ENCODE data around the gene GSK3A. TPM values are rescaled to one million over a fixed set of nuclear protein-coding genes. Genes with fewer than 3 reads are reported as not detected.

The GSK3A gene
- total and polyA plus RNA-seq, 2 donors = 12.7 to 31.4 TPM

DNA sequence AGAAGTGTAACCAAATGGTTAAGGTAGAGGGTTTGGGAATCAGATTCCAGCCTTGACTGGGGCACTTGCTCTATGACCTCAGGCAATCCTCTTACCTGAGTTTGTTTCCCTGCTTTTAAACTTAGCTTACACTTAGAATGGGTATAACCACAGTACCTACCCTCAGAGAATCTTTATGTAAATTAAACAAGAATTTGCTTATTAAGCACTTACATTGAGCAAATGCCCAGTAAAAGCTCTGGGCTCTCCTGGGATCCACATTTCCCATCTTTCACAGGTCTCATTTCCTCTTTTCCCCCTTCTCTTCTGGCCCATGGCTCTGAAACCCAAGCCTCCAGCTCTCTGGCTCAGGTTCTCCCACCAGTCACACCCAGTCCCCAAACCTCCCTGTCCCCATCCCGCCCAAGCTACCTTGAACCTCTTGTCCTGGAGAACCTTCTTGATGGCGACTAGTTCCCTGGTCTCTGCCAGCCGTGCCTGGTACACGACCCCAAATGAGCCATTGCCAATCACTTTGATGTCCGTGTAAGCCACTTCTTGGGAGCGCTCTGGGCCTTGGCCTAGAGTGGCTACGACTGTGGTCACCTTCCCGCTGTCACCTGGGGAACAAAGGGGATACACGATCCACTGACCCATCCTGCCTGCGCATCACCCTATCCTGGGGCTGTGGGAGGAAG, 2.7 kb downstream of the GSK3A start:
- Histone ChIP-seq H3K27me3 (ENCODE audit: control insufficient read depth in 2 of 2, insufficient read depth in 1 of 2, low read length in 1 of 2) (no peaks in the 10 kb centered on the region), H3K27ac (ENCODE audit: low read depth in 1 of 2, low read length in 1 of 2) (no peak overlapping the region), H3K36me3 (ENCODE audit: control insufficient read depth in 2 of 2, insufficient read depth in 2 of 2, low read length in 1 of 2) (peaks cover 32 to 41% of the 10 kb centered on the region in 2 donors), H3K9me3 (ENCODE audit: control insufficient read depth in 2 of 2, insufficient read depth in 1 of 2, low read length in 1 of 2) (no peaks in the 10 kb centered on the region), H3K4me1 (ENCODE audit: control insufficient read depth in 2 of 2, insufficient read depth in 2 of 2, low read length in 2 of 2) (peaks cover 12 to 30% of the 10 kb centered on the region in 2 donors), H3K4me3 (ENCODE audit: low read length in 2 of 2) (no peak overlapping the region)
- 98% methylated on average over 10 of the region's 10 CpGs for WGBS
- no peak for DNase-seq (ENCODE audit: low read depth in 6 of 9, low spot score in 9 of 9)

DNA sequence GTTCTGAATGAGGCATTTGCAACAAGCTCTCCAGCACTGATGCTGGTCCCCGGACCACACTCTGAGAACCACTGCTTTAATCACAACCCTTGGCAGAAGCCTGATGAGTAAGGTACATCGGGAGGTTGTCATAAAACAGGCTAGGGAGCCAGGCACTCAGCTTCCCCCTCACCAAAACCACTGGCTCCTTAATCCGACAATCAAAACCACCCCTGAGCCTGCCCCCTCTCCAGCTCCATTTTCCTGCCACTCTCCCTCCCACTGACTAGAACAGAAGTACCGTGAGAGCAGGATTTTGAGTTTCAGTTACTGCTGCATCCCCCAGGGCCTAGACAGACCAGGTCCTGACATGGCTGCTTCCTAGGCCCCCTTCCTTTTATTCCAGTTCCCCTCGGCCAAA, 7.2 kb downstream of the GSK3A start:
- WGBS = over 99% methylated on average over 5 of the region's 5 CpGs
- Histone ChIP-seq H3K27me3 (ENCODE audit: control insufficient read depth in 2 of 2, insufficient read depth in 1 of 2, low read length in 1 of 2) (no peaks in the 10 kb centered on the region), H3K4me1 (ENCODE audit: control insufficient read depth in 2 of 2, insufficient read depth in 2 of 2, low read length in 2 of 2) (no peaks in the 10 kb centered on the region), H3K36me3 (ENCODE audit: control insufficient read depth in 2 of 2, insufficient read depth in 2 of 2, low read length in 1 of 2) (peaks cover 76 to 80% of the 10 kb centered on the region in 2 donors), H3K9me3 (ENCODE audit: control insufficient read depth in 2 of 2, insufficient read depth in 1 of 2, low read length in 1 of 2) (no peaks in the 10 kb centered on the region), H3K4me3 (ENCODE audit: low read length in 2 of 2) (no peak overlapping the region), H3K27ac (ENCODE audit: low read depth in 1 of 2, low read length in 1 of 2) (peak overlapping the region in 1 of 2 donors; percentile 11)
- DNase-seq (ENCODE audit: low read depth in 6 of 9, low spot score in 9 of 9) = no peak

DNA sequence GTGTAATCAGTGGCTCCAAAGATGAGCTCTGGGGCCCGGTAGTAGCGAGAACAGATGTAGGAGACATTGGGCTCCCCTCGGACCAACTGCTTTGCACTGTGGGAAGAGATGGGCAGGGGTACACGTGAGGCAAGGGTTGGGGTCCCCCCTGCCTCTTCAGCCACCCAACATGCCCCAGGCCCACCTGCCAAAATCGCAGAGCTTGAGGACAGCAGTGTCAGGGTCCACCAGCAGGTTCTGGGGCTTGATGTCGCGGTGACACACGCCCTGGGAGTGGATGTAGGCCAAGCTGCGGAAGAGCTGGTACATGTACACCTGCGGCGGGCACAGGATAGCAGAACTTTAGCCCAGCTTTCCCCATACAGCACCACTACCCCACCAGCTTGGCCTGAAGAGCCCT, 8.0 kb downstream of the GSK3A start:
- Histone ChIP-seq H3K9me3 (ENCODE audit: control insufficient read depth in 2 of 2, insufficient read depth in 1 of 2, low read length in 1 of 2) (no peaks in the 10 kb centered on the region), H3K4me3 (ENCODE audit: low read length in 2 of 2) (no peak overlapping the region), H3K36me3 (ENCODE audit: control insufficient read depth in 2 of 2, insufficient read depth in 2 of 2, low read length in 1 of 2) (peaks cover 80 to 81% of the 10 kb centered on the region in 2 donors), H3K4me1 (ENCODE audit: control insufficient read depth in 2 of 2, insufficient read depth in 2 of 2, low read length in 2 of 2) (no peaks in the 10 kb centered on the region), H3K27me3 (ENCODE audit: control insufficient read depth in 2 of 2, insufficient read depth in 1 of 2, low read length in 1 of 2) (no peaks in the 10 kb centered on the region), H3K27ac (ENCODE audit: low read depth in 1 of 2, low read length in 1 of 2) (no peak overlapping the region)
- WGBS = 99% methylated on average over 11 of the region's 11 CpGs
- DNase-seq (ENCODE audit: low read depth in 6 of 9, low spot score in 9 of 9) = no peak

DNA sequence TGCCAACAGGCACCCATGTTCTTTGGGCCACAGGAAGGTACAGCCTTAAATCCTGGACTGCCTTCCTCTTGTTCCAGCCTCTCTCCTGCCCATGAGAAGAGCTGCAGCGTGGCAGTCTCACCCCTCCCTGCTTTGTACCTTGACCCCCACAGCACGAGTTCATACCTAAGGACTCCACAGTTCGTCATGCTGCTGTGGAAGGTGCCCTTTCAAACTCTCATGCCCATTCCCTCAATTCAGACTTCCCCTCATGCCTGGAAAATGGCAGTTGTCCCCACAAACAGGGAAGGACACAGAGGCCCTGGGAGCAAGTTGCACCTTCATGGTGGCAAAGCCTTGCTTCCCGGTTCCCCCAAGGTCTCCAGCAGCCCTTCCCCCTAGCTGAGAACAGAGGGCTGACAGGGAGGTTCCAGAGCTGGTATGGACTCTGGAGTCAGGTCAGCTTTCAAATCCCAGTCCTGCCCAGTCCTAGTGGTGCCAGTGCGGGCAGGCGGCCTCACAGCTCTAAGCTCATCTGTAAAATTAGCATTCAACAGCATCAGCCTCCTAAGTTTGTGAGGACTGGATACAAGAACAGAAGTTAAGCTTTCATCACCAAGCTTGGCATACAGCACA, 8.6 kb downstream of the GSK3A start:
- Histone ChIP-seq H3K27ac (ENCODE audit: low read depth in 1 of 2, low read length in 1 of 2) (no peak overlapping the region), H3K4me1 (ENCODE audit: control insufficient read depth in 2 of 2, insufficient read depth in 2 of 2, low read length in 2 of 2) (no peaks in the 10 kb centered on the region), H3K9me3 (ENCODE audit: control insufficient read depth in 2 of 2, insufficient read depth in 1 of 2, low read length in 1 of 2) (no peaks in the 10 kb centered on the region), H3K27me3 (ENCODE audit: control insufficient read depth in 2 of 2, insufficient read depth in 1 of 2, low read length in 1 of 2) (no peaks in the 10 kb centered on the region), H3K36me3 (ENCODE audit: control insufficient read depth in 2 of 2, insufficient read depth in 2 of 2, low read length in 1 of 2) (peaks cover 78 to 81% of the 10 kb centered on the region in 2 donors), H3K4me3 (ENCODE audit: low read length in 2 of 2) (no peak overlapping the region)
- no peak for DNase-seq (ENCODE audit: low read depth in 6 of 9, low spot score in 9 of 9)
- WGBS = 97% methylated on average over 6 of the region's 6 CpGs

DNA sequence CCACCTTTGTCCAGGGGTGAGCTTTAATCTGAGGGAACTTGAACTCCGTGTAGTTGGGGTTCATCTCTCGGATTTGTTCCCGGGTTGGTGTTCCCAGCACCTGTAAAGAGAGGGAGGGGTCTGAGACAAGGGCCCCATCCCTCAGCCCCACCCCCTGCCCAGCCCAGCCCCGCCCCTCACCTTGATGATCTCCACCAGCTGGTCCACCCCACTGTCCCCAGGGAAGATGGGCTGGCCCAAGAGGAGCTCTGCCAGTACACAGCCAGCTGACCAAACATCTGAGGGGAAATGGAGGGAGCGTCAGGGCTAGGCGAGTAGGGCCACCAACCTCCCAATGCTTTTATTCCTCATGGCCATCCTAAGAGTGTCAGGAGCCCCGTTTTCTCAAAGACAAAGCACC, 9.3 kb downstream of the GSK3A start:
- Histone ChIP-seq H3K4me1 (ENCODE audit: control insufficient read depth in 2 of 2, insufficient read depth in 2 of 2, low read length in 2 of 2) (no peaks in the 10 kb centered on the region), H3K9me3 (ENCODE audit: control insufficient read depth in 2 of 2, insufficient read depth in 1 of 2, low read length in 1 of 2) (no peaks in the 10 kb centered on the region), H3K36me3 (ENCODE audit: control insufficient read depth in 2 of 2, insufficient read depth in 2 of 2, low read length in 1 of 2) (peaks cover 83 to 84% of the 10 kb centered on the region in 2 donors), H3K4me3 (ENCODE audit: low read length in 2 of 2) (no peak overlapping the region), H3K27ac (ENCODE audit: low read depth in 1 of 2, low read length in 1 of 2) (no peak overlapping the region), H3K27me3 (ENCODE audit: control insufficient read depth in 2 of 2, insufficient read depth in 1 of 2, low read length in 1 of 2) (no peaks in the 10 kb centered on the region)
- no peak for DNase-seq (ENCODE audit: low read depth in 6 of 9, low spot score in 9 of 9)
- over 99% methylated on average over 7 of the region's 7 CpGs for WGBS

DNA sequence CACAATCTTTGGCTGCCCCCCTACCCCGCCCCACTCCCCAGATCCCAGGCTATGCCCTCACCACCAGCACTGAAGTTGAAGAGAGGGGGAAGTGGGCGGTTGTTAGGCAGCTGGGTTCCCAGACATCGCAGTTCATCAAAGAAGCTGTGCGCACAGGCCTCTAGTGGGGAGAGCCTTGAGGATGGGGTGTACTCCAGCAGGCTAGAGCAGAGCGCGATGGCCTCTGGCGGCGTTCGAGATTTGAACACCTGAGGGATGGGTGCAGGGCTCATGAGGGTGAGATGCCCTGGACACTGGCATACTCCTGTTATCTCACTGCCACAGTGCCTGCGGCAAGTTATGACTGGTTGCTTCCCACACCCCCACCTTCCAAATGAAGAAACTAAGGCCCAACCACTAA, 10.0 kb downstream of the GSK3A start:
- H3K27me3 ChIP-seq (ENCODE audit: control insufficient read depth in 2 of 2, insufficient read depth in 1 of 2, low read length in 1 of 2) = no peaks in the 10 kb centered on the region
- H3K27ac ChIP-seq (ENCODE audit: low read depth in 1 of 2, low read length in 1 of 2) = no peak overlapping the region
- peaks cover 87 to 89% of the 10 kb centered on the region in 2 donors for H3K36me3 ChIP-seq (ENCODE audit: control insufficient read depth in 2 of 2, insufficient read depth in 2 of 2, low read length in 1 of 2)
- no peaks in the 10 kb centered on the region for H3K4me1 ChIP-seq (ENCODE audit: control insufficient read depth in 2 of 2, insufficient read depth in 2 of 2, low read length in 2 of 2)
- H3K4me3 ChIP-seq (ENCODE audit: low read length in 2 of 2) = no peak overlapping the region
- no peaks in the 10 kb centered on the region for H3K9me3 ChIP-seq (ENCODE audit: control insufficient read depth in 2 of 2, insufficient read depth in 1 of 2, low read length in 1 of 2)
- WGBS = 95% methylated on average over 10 of the region's 10 CpGs
- no peak for DNase-seq (ENCODE audit: low read depth in 6 of 9, low spot score in 9 of 9)

DNA sequence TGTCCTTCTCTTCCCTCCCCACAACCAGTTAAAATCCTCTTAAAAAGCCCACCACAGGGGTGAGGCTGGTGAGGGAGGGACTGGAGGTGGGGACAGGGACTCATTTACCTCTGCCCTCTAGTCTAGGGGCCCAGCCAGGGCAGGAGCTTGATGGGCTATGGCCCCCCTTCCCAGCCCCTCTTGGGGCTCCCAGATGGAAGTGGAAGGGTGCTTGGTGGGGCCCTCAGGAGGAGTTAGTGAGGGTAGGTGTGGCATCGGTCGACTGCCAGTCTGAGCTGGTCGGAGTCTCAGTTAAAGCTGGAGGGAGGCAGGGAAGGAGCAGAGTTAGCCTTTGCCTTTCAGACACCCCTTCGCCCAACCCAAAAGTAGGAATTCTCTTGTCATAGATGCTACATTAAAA, 11.8 kb downstream of the GSK3A start:
- Histone ChIP-seq H3K27ac (ENCODE audit: low read depth in 1 of 2, low read length in 1 of 2) (no peak overlapping the region), H3K4me3 (ENCODE audit: low read length in 2 of 2) (no peak overlapping the region), H3K9me3 (ENCODE audit: control insufficient read depth in 2 of 2, insufficient read depth in 1 of 2, low read length in 1 of 2) (no peaks in the 10 kb centered on the region), H3K27me3 (ENCODE audit: control insufficient read depth in 2 of 2, insufficient read depth in 1 of 2, low read length in 1 of 2) (no peaks in the 10 kb centered on the region), H3K4me1 (ENCODE audit: control insufficient read depth in 2 of 2, insufficient read depth in 2 of 2, low read length in 2 of 2) (no peaks in the 10 kb centered on the region), H3K36me3 (ENCODE audit: control insufficient read depth in 2 of 2, insufficient read depth in 2 of 2, low read length in 1 of 2) (peaks cover 90% of the 10 kb centered on the region in 2 donors)
- DNase-seq (ENCODE audit: low read depth in 6 of 9, low spot score in 9 of 9) = no peak
- WGBS = 97% methylated on average over 4 of the region's 4 CpGs

DNA sequence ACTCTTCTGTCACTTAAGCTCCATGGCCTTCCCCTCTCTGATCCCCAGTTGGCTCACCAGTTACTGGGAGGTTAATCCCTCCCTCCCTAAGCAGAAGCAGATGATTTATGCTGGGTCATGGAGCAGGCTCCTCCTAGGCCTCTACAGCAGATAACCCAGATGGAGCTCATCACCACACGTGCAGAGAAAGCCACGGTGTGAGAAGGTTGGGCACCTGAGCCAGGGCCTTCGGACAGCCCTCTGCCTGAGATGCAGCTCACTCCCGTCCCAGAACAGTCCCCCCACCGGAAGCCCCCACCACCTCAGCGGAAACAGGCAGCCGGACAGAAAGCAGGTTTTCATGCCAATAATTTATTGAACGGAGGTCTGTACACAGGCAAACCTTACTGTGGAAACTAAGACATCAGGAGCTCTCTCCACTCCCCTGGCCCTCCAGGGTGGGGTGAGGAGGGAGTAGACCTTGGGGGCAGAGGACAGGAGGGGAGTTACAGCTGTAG, 12.5 kb downstream of the GSK3A start:
- Histone ChIP-seq H3K36me3 (ENCODE audit: control insufficient read depth in 2 of 2, insufficient read depth in 2 of 2, low read length in 1 of 2) (peaks cover 90% of the 10 kb centered on the region in 2 donors), H3K4me3 (ENCODE audit: low read length in 2 of 2) (no peak overlapping the region), H3K27ac (ENCODE audit: low read depth in 1 of 2, low read length in 1 of 2) (no peak overlapping the region), H3K27me3 (ENCODE audit: control insufficient read depth in 2 of 2, insufficient read depth in 1 of 2, low read length in 1 of 2) (no peaks in the 10 kb centered on the region), H3K9me3 (ENCODE audit: control insufficient read depth in 2 of 2, insufficient read depth in 1 of 2, low read length in 1 of 2) (no peaks in the 10 kb centered on the region), H3K4me1 (ENCODE audit: control insufficient read depth in 2 of 2, insufficient read depth in 2 of 2, low read length in 2 of 2) (no peaks in the 10 kb centered on the region)
- WGBS = 88% methylated on average over 8 of the region's 8 CpGs
- DNase-seq (ENCODE audit: low read depth in 6 of 9, low spot score in 9 of 9) = no peak

DNA sequence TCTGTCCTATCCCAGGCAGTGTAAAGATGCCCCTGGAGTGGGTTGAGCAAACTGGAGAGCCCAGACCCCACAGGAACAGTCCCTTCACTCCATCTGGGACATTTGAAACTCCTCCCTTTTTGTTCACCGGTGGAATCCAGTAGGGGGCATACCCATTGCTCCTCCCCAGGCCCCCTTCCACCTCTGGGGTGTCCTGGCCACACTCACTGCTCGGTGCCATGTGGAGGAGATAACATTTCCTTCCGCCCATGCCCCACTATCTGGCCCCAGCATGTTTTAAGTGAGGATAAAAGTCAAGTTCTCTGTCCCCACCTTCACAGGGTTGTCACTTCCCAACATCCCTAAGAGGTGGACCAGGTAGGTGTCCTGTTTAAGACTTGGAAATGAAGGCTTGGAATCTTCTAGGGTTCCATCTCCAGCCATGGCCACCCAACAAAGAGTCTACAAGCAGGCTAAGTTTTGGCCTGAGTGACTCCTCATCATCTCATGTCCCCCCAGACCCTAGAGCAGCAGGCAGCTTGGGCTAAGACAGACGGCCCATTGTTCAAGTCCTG, 13.0 kb downstream of the GSK3A start:
- Histone ChIP-seq H3K36me3 (ENCODE audit: control insufficient read depth in 2 of 2, insufficient read depth in 2 of 2, low read length in 1 of 2) (peaks cover 91 to 93% of the 10 kb centered on the region in 2 donors), H3K4me1 (ENCODE audit: control insufficient read depth in 2 of 2, insufficient read depth in 2 of 2, low read length in 2 of 2) (no peaks in the 10 kb centered on the region), H3K9me3 (ENCODE audit: control insufficient read depth in 2 of 2, insufficient read depth in 1 of 2, low read length in 1 of 2) (no peaks in the 10 kb centered on the region), H3K27me3 (ENCODE audit: control insufficient read depth in 2 of 2, insufficient read depth in 1 of 2, low read length in 1 of 2) (no peaks in the 10 kb centered on the region), H3K27ac (ENCODE audit: low read depth in 1 of 2, low read length in 1 of 2) (no peak overlapping the region), H3K4me3 (ENCODE audit: low read length in 2 of 2) (no peak overlapping the region)
- whole genome bisulfite sequencing = 92% methylated on average over 4 of the region's 4 CpGs
- no peak for DNase-seq (ENCODE audit: low read depth in 6 of 9, low spot score in 9 of 9)

Data from thymus (tissue), 11 donors.